Fibroblast of lung (primary cell): ENCODE measurements around the gene PSMB1.

ENCODE experiments used
- CTCF ChIP-seq, 2 donors: IDR thresholded peaks in 1 of 2; conservative IDR thresholded peaks in 1 of 2; 1 replicate in 1 of 2; 2 replicates in 1 of 2; pipeline ENCODE4 v1.5.1; 2011 to 2012; ENCODE audit warnings: low read length in 2 of 2, control low read depth in 1 of 2, inconsistent platforms in 1 of 2, low read depth in 1 of 2, mild to moderate bottlenecking in 1 of 2
- EZH2 ChIP-seq: IDR thresholded peaks from 2 replicates; pipeline ENCODE4 v1.5.1; 2012; ENCODE audit warnings: low read length, control low read depth, mild to moderate bottlenecking; ENCODE audit errors: missing control alignments

DNA sequence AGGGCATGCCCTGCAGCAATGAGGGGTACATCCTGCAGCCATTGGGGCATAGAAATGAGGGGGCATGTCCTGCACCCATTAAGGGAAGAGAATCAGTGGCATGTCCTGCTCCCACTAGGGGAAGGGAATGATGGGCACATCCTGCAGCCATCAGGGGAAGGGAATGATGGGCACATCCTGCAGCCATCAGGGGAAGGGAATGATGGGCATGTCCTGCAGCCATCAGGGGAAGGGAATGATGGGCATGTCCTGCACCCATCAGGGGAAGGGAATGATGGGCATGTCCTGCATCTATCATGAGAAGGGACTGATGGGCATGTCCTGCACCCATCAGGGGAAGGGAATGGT is 49.7 kb downstream of the PSMB1 start:
- no peak for TF ChIP-seq CTCF (conservative IDR thresholded peaks at IDR 0.05 in 1 of 2, IDR thresholded peaks at IDR 0.05 in 1 of 2; ENCODE audit: low read depth in 1 of 2, low read length in 2 of 2)
- no peak for TF ChIP-seq EZH2
